ENCODE data around the gene POLR2M. TPM values are rescaled to one million over a fixed set of nuclear protein-coding genes. Genes with fewer than 3 reads are reported as not detected.

POLR2M gene
- 47.1 TPM for total RNA-seq
- long read RNA-seq, full-length matches to known transcripts, result 84 of 85 reads
- long read RNA-seq, partial matches to known transcripts, result 0 of 85 reads
- long read RNA-seq, other reads (novel, unspliced or antisense), result 1 of 85 reads

DNA sequence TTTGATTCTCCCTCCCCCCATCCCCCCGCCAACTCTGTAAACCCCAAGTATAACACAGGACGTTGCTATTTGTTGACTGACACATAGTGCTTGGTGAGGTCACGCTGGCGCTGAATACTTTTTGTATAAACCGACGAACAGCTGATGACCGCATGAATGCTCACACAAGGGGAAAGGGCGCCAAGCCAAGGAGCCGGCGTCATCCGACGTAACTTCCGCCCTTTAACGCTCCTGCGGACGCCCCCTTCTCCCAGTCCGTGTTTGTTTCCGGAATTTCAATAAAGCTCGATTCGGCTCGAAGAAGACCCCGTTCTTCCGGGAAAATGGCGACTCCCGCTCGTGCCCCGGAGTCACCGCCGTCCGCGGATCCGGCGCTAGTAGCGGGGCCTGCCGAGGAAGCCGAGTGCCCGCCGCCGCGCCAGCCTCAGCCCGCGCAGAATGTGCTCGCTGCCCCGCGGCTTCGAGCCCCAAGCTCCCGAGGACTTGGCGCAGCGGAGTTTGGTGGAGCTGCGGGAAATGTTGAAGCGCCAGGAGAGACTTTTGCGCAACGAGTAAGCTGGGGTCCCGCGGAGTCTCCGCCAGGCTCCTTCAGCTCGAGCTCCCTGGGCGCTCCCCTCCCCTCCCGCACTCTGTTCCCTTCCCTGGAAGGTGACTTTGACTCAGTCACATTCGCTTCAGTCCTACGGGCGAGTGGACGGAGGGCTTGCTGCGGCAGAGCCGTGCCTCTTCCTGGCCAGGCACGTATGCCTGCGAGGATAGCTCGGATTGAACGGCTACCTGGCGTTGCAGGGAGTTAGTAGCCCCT is at the start of gene POLR2M:
Gene POLR2M (plus strand): TSS at position 310 of the 805 bp plus-strand sequence. CDS start 129 bp downstream, at position 439.
- ATAC-seq (ENCODE audit: poor library complexity) (peak; percentile 94), DNase-seq (peak; percentile 98)
- intact Hi-C loops (cut with DNase I), result no loop called here

DNA sequence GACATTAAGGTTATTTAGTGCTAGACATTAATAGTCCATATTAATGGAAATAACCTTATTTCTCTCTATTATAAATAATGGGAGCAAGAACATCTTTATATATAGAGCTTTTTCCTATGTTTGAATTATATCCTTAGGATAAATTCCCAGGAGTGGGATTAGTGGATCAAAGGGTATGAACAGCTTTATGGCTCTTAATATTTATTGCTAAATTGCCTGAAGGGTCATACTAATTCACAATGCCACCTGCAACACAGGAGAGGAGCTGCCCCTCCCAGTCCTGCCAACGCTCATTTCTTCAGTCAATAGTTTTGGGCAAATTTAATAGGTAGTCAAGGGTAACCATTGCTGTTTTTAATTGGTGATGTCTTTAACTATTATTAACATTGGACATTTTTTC is 48.9 kb upstream of the POLR2M start:
- no peak for DNase-seq
- ATAC-seq (ENCODE audit: poor library complexity), result no peak
- intact Hi-C loops (cut with DNase I), result no loop called here

DNA sequence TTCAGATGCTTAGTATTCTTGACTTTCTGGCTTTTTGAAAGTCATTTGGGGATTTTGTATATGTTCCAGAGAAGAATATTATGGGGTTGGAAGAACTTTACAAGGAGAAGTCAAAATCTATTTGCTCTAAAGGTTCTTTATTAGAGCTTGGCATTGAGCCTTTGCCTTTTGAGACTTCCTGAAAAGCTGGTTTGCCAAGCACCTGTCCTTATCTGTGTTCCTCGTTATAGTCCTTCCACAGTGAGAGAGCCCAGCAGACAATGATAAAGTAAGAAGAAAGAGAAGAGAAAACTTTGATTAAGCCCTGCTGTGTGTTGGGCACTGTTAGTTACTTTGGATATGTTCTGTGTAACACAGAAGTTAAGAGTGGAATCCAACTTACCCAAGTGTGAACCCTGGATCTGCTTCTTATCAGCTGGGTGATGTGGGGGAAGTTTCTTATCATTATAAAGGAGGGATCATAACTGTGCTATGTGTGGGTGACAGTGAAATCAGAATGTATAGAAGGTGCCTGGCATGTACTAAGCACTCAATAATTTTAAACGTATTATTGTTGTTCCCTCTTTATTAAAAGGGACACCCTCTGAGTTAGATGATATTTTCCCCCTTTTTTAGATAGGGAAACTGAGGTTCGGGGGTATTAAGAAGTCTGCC is 44.3 kb upstream of the POLR2M start:
- intact Hi-C loops (cut with DNase I), result loop anchor here (10.0 kb wide), 1 partner anchor 203 kb away; no protein-coding TSS in a partner anchor
- DNase-seq (no peak), ATAC-seq (ENCODE audit: poor library complexity) (no peak)

DNA sequence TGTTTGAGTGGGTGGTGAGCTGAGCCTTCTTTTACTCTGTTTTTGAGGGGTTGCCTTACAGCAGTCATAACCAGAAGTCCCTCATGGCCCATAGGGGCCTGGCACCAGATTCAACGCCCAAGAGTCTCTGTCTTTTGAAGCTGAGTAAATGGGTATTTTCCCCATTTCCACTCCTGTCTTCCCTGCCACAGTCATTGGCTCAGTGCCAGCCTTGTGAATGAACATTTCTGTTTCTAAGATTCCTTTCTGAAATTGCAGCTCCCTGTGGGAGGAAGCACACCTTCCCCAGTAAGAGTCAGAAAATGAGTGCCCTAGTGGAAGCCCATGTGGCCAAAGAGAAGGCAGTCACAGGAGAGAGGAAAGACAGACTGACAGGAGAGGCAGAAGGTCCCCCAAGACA is 43.7 kb upstream of the POLR2M start:
- intact Hi-C loops (cut with DNase I), result loop anchor here (10.0 kb wide), 1 partner anchor 202 kb away; no protein-coding TSS in a partner anchor
- ATAC-seq (ENCODE audit: poor library complexity), result no peak

DNA sequence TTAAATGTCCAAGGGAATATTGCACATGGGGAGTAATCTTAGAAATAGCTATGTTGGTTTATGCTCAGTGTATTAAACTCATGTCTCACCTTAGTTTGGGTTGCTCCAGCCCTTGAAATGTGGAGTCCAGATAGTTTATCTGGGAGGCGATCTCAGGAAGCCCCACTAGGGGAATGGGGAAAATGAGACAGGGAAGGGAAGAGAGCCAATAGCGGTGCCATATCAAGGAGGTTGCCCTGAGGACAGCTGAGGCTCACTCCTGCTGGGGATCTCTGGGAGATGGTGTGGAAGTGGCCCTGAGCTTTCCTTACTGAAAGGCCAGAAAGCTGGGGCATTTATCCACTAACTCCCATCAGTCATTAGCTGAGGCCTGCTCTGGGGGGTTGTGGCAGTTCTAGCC is 43.3 kb upstream of the POLR2M start:
- ATAC-seq (ENCODE audit: poor library complexity), result no peak
- intact Hi-C loops (cut with DNase I), result loop anchor here (10.0 kb wide), 1 partner anchor 202 kb away; no protein-coding TSS in a partner anchor
- DNase-seq, result no peak

More for the DNA sequence above, 43.7 kb upstream of the POLR2M start:
- no peak for DNase-seq

DNA sequence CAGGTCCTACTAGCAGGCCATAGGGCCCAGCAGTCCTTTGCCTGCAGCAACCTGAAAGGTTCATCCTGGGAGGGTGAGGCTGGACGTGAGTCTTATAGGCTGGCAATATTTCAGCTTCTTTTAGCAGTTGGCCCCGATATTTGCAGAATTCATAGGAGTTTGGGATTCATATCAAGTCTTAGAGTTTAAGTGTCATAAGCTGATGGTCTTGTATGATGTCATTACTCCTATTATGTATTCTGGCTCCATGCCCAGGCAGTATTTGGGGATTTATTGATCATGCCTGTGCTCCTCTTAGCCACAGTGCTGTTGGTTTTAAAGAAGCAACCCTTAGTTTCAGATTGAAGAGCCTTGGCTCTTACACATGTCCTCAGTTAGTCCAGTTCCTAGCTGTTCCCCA is 41.3 kb upstream of the POLR2M start:
- intact Hi-C loops (cut with DNase I), result loop anchor here (10.0 kb wide), 1 partner anchor 200 kb away; no protein-coding TSS in a partner anchor
- no peak for DNase-seq
- ATAC-seq (ENCODE audit: poor library complexity), result peak; percentile 5

DNA sequence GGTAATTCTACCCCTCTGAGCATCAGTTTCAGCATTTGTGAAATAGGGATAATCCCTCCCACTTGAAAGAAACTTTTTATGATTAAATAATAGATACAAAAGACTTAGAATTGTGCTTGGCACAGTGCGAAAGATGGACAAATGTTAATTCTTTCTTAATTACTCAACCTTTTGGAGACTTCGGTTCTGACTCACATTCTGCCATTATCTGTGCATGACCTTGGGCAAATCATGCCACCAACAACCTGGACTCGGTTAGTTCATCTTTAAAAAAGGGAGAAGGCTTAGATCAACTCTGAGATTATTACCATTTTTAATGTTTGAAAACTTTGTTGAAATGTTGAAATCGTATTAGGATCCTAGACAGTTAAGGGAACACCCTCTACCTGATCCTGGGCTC is 40.6 kb upstream of the POLR2M start:
- DNase-seq, result no peak
- ATAC-seq (ENCODE audit: poor library complexity), result no peak
- intact Hi-C loops (cut with DNase I), result loop anchor here (10.0 kb wide), 1 partner anchor 199 kb away; no protein-coding TSS in a partner anchor

DNA sequence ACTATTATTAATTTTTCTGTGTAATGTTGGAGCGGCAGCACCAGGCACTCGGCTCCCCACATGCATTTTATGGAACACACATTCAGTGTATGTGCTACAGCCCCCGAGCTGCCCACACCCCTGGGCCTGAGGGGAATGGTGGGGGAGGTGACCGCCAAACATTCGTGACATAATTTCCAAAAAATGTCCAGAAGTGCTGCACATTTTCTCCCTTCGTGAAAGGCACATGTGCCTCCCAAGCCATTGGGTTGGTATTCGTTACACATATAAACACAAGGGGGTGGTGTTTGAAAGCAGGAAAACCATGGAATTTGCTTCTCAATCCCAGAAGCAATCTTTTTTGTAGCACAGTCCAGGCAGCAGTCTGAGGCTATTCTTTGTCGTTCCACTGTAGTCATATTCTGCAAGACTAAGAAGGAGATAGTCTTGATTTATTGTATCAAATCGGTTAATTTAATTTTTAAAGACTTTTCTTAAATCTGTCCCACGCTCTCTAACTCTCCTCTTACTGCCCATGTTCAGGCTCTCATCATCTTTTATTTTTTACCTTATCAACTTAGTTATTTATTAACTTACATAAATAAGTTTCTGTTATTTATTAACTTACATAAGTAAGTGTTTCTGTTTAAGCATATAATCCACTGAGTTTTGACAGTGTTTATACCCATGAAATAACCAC is 39.2 kb upstream of the POLR2M start:
- intact Hi-C loops (cut with DNase I), result loop anchor here (10.0 kb wide), 1 partner anchor 197 kb away; no protein-coding TSS in a partner anchor
- no peak for DNase-seq
- ATAC-seq (ENCODE audit: poor library complexity), result peak; percentile 63

DNA sequence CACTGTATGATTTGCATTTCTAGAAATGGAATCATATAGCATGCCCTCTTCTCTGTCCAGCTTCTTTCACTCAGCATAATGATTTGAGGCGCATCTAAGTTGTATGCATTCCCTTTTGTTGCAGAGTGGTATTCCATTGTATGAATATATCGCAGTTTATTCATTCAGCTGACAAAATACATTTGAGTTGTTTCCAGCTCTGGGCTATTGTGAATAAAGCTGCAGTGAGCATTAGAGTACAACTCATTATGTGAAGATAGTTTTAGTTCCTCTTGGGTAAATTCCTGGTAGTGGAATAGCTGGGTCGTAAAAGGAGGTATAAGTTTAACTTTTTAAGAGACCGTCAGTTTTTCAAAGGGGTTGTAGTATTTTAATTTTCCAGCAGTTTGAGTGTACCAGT is 38.5 kb upstream of the POLR2M start:
- ATAC-seq (ENCODE audit: poor library complexity), result no peak
- intact Hi-C loops (cut with DNase I), result loop anchor here (10.0 kb wide), 1 partner anchor 197 kb away; no protein-coding TSS in a partner anchor
- DNase-seq, result no peak

DNA sequence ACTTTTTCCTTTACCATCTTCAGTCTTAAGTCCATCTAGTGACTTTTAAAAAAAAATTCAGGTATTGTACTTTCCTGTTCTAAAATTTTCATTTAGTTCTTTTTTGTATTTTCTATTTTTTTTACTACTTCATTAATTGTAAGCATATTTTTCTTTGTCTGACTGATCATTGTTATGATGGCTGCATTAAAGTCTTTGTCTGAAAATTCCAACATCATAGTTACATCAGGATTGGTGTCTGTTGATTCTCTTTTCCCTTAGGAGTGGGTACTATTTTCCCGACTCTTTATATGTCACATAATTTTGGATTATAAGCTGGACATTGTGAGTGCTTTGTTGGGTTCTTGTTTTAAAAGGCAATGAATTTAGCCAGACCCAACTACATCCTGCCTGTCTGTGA is 34.9 kb upstream of the POLR2M start:
- DNase-seq (no peak), ATAC-seq (ENCODE audit: poor library complexity) (no peak)
- intact Hi-C loops (cut with DNase I), result no loop called here

DNA sequence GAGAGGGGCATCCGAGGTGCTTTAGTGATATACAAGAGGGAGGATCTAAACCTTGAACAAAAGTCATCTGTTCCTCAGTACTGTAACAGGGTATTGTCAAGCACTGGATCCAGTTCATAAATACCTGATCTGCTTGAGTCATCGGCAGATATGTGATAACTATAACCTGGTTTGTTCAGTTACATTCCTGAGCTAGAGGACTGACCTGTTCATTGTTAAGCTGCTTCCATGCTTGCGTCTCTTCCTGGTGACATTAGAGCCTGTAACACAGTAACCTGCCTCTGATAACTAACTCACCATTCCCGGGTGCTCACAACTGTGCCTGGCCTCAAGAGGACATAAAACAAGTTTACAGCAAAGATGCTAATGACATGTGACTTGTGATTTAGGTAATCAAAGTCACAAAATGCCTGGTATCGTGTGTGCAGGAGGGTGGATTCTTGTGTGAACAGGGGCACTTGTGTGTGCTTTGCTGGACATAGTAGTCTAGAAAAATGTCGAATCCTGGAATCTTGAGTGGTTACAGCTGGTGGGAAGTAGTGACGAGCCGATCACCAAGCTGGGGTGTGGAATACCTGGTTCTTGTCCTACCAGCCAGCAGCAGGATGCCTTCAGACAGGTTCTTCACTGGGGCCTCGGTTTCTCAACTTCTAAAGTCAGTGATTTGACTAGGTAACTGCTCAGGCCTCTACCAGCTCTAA is 30.9 kb upstream of the POLR2M start:
- intact Hi-C loops (cut with DNase I), result no loop called here
- DNase-seq, result no peak
- no peak for ATAC-seq (ENCODE audit: poor library complexity)

DNA sequence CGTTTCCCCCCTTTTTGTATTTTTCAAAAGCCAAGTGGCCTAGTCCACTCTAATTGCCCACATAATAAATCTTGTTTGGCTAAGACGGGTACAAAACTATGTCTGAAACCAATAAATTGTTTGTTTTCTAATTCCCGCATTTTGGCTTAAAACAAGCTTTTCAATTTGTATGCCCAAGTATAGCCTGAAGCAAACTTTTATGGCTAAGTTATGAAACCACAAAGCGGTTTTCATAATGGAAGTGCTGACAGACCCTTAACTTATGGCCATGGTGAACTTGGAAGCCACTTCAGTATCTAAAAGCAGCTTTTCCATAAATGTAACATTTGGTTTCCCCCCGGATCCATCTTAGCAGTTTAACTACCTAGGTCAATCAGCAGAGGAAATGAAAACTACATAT is 29.9 kb upstream of the POLR2M start:
- DNase-seq (no peak), ATAC-seq (ENCODE audit: poor library complexity) (no peak)
- intact Hi-C loops (cut with DNase I), result no loop called here

DNA sequence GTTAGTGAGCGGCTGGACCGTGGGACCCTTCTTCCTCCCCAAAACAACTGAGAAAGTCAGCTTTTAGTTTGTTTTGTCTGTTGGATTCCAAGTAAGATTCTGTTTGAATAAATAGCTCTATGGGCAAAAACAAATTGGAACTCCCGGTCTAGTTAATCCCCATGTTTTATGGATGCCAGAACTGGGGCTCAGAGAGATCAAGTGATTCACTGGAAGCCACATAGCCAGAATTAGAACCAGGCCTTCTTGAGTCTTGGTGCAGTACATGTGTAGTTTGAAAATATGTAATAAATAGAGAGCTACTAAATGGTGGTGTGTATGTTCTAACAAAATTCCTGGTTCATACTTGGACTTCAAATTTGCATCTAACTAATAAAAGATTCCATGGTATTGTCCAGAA is 29.3 kb upstream of the POLR2M start:
- DNase-seq (no peak), ATAC-seq (ENCODE audit: poor library complexity) (no peak)
- intact Hi-C loops (cut with DNase I), result no loop called here

DNA sequence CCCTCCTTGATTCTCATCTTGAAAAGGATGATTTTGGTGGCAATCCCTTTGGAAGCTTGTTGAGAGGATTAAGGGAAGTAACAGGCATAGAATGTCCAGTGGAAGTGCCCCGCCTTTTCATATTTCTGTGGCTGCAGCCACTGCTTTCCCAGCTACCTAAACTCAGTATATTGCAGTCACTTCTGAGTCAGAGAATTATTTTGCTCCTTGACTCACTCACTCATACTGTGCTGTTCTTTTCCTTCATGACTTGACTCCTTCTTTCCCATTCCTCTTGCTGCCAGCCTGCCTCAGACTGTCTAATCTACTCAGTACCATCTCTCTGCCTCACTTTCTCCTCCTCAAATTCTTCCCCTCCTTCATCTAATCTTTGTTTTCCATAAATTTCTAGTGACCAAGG is 26.5 kb upstream of the POLR2M start:
- no peak for ATAC-seq (ENCODE audit: poor library complexity)
- intact Hi-C loops (cut with DNase I), result no loop called here
- no peak for DNase-seq

DNA sequence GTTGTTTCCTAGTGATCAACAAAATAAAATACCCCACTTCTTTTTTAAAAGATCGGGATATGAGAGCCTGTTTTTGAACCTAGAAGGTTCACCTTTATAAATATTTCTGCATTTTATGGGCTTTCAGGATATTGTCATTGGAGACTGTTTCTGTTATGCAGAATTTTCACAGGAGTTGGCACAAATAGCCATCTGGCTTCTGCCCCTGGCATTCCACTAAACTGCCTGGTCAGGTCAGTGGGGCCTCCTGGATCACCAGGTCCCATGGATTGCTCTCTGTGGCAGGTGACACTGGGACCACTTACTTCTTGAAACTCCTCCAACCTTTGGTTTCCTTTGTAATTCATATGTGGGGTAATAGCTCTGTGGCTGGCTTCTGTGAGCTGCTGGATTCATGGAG is 25.5 kb upstream of the POLR2M start:
- intact Hi-C loops (cut with DNase I), result no loop called here
- ATAC-seq (ENCODE audit: poor library complexity), result peak; percentile 50
- DNase-seq, result no peak

DNA sequence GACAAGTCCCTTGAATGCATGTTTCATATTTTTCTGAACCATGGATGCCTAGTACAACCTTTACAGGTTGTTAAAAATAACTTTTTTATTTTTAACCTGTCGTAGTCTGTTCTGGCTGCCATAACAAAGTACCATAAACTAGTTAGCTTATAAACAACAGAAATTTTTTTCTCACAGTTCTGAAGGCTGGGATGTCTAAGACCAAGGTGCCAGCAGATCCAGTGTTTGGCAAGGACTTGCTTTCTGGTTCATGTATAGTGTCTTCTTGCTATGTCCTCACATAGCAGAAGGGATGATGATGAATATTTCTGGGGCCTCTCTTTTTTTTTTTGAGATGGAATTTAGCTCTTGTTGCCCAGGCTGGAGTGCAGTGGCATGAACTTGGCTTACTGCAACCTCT is 23.0 kb upstream of the POLR2M start:
- intact Hi-C loops (cut with DNase I), result no loop called here
- no peak for DNase-seq
- peak; percentile 5 for ATAC-seq (ENCODE audit: poor library complexity)

DNA sequence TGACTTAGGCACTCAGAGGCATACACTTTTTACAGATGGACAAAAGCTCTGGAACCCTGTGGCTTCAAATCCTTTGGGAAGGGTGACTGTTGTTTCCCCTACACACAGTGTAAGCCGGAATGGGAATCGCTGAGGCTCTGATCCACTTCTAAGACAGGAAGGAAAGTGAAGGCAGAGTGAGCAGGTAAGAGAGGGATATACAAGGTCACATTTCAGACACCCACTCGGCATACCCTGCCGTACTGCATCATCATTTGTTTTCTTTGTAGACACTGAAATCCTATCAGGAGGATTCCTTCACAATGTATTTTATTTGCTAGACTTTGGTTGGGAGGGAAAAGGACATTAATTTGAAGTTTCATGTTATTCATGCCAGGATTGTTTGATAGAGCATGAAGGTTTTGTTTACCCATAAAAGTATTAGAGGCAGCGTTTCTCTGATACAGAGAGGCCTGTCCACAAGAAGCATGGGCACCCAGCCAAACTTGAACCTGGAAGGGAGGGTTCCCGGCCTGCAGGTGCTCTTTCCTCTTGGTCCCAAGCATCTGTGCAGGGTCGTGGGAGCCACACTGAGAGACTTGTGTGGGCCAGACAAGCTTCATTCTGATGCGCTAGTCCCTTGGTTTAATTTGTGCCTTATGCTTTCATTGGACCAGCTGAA is 21.9 kb upstream of the POLR2M start:
- no peak for ATAC-seq (ENCODE audit: poor library complexity)
- no peak for DNase-seq
- intact Hi-C loops (cut with DNase I), result no loop called here
